ENCODE data around the gene SEMA6D.

Gene SEMA6D

DNA sequence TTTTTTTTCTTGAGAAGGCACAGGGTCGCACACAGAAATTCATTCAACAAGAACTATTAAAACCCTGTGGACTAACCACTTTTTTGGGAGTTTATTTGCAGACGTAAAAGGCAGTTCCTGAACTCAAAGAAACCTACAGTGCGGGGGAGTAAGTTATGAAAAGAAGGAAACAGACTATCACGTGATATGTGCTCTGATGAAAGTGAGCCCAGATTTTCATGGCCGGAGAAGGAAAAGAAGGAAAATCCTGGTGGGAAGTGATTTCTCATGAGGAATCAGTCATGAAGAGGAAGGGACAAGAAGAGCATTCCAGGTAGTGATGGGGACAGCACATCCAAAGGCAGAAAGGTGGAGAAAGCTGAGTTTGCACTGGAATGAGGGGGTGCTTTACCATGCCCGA, 26.1 kb downstream of the SEMA6D start:
- no peak for TF ChIP-seq ZFX (IDR thresholded peaks at IDR 0.05)

DNA sequence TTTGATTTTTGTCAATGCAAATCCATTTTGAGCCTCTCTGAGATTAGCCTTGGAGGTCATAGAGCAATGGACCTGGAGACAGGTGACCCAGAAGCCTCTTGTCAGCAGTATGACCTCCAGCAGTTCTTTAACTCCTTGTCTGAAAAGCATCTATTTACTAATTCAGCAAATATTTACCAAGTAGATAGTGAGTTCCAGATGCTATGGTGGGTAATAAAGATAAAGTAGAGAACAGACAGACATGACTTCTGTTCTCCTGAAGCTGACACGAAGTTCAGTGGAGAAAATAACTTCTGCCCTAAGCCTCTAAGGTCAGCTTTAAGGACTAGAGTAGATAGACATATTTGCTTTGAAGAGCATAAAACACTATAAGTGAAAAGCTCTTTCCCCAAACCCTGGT, 26.6 kb downstream of the SEMA6D start:
- no peak for TF ChIP-seq ZFX (IDR thresholded peaks at IDR 0.05)
- TF ChIP-seq, protein P1, sequence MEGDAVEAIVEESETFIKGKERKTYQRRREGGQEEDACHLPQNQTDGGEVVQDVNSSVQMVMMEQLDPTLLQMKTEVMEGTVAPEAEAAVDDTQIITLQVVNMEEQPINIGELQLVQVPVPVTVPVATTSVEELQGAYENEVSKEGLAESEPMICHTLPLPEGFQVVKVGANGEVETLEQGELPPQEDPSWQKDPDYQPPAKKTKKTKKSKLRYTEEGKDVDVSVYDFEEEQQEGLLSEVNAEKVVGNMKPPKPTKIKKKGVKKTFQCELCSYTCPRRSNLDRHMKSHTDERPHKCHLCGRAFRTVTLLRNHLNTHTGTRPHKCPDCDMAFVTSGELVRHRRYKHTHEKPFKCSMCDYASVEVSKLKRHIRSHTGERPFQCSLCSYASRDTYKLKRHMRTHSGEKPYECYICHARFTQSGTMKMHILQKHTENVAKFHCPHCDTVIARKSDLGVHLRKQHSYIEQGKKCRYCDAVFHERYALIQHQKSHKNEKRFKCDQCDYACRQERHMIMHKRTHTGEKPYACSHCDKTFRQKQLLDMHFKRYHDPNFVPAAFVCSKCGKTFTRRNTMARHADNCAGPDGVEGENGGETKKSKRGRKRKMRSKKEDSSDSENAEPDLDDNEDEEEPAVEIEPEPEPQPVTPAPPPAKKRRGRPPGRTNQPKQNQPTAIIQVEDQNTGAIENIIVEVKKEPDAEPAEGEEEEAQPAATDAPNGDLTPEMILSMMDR (conservative IDR thresholded peaks at IDR 0.05) = no peak
- H3K27ac ChIP-seq = no peak overlapping the region

More for the DNA sequence above, 26.1 kb downstream of the SEMA6D start:
- no peak overlapping the region for H3K27ac ChIP-seq

DNA sequence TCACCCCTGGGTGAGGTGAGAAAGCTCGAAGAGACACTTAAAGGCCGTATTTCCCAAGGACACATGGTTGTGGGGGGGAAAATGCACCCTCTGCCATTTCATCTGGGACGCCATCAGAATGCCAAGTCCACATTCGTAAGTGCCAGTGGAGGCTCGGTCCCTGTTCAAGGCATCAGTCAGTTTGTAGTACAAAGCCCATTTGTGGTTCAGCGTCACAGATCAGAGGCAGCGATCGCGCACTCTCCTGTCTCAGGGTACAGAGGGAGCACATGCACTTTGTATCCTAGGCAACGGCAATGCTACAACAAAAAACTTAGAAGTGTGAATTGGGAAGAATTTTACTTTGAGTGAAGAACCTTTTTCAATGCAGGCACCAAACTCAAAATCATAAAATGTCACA, 27.2 kb downstream of the SEMA6D start:
- H3K27ac ChIP-seq = no peak overlapping the region
- TF ChIP-seq, protein P1 (conservative IDR thresholded peaks at IDR 0.05) = no peak
- no peak for TF ChIP-seq ZFX (IDR thresholded peaks at IDR 0.05)

DNA sequence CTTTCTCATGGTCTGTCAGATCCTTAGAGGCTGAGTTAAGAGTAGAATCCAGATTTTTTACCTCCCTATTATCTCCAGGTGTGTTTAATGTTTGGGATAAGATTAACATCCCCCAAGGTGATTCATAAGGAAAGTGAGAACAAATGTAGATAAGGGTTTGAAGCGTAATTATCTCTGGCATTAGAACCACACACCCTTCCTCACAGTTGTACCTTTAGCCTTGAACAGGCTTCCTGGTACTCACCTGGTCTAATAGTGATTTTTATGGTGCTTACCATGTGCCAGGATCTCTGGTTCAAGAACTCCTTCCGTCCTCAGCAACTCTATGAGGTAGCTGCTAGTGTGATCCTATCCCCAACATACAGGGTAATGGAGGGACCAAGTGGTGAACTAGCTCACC, 27.7 kb downstream of the SEMA6D start:
- no peak overlapping the region for H3K27ac ChIP-seq
- TF ChIP-seq ZFX (IDR thresholded peaks at IDR 0.05) = no peak

DNA sequence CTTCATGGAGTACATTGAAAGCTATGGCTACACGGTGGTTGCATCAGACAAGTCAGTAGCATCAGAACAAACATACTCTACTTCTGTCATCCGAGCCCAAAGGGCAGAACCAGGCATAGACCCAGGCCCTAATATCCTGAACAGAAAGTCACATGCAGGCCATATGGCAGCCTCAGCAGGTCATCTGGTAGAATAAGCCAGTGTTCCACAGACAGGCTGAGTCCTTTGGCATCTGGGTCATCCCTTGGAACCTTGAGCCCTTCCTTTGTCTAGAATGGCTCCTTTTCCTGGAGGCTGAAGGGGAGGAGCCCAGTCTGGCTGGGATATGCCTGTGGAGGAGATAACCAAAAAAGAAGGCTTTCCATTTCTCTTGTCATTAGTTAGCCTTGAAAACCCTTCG, 29.2 kb downstream of the SEMA6D start:
- no peak overlapping the region for H3K27ac ChIP-seq
- TF ChIP-seq ZFX (IDR thresholded peaks at IDR 0.05) = no peak
- TF ChIP-seq, protein P1 (conservative IDR thresholded peaks at IDR 0.05) = no peak

DNA sequence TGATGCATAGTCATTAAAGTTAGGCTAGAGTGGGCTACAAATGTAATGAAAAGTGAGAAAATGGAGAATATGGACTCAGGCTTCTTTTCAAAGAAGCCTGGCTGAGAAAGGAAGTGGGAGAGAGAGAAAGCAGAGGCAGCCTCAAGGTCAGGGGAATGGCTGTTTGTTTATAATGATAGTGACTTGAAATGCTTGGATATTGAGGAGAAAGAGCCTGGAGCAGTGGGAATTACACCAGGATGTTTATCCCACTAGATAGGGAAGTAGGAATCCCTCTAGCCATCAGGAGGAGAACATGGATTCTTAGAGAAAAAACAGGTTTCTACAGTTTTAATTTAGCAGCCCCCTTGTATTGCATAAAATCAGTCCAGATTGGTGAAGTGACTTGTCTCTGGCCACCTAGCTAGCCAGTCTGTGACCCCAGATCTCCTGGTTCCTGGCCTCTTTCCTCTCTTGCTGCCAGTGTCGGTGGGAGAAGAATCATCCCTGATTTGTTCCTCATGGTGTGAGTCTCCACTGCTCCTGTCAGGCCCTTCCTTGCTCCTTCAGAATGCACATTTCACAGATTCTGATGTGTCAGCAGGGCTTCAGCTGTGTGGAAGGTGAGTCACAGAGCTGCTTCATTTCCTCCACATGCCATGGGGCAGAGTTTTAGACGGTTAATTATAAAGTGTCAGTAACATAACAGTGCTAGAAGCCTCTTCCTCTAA, 32.9 kb downstream of the SEMA6D start:
- TF ChIP-seq, protein P1 (conservative IDR thresholded peaks at IDR 0.05) = no peak
- TF ChIP-seq ZFX (IDR thresholded peaks at IDR 0.05) = no peak
- H3K27ac ChIP-seq = no peak overlapping the region

DNA sequence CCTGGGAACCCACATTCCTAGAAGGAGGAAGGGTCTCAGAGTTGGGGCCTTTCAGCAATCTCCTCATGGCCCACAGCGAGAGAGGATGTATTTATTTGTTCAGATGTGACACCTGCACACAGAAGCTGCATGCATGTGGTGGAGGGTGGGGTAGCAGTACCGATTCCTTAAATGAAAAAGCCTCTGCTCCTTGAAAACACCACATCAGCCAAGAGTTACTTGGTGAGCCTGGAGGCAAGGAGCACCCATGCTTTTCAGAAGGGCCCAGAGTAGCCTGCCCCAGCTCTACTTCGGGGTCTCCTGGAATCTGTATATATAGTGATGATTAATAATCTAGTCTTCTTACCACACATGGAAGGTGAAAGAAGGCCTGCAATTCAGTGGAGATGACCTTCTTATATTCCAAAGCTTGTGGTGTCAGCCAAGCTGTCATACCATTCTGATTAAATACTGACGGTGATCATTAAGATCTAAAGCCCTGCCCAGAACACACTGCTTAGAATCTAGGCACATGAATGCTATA, 33.5 kb downstream of the SEMA6D start:
- no peak overlapping the region for H3K27ac ChIP-seq
- no peak for TF ChIP-seq ZFX (IDR thresholded peaks at IDR 0.05)
- TF ChIP-seq, protein P1 (conservative IDR thresholded peaks at IDR 0.05) = no peak

DNA sequence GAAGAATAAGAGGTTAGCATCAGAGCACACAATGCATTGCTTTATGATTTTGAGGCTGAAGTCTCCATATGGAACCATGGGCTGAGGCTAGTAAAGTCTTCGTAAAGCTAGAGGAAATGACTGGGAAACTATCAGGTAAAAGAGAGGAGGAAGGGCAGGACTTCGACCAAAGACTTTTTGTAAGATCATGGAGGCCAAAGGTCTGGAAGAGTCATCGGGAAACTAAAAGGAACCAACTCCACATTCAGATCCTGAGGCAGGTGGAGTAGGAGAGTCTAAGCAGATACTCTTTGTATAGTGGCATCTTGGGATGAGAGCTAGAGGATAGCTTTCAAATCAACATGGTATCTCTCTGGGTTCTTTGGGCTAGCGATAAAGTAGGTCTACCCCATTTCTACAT, 36.3 kb downstream of the SEMA6D start:
- no peak overlapping the region for H3K27ac ChIP-seq
- TF ChIP-seq, protein P1 (conservative IDR thresholded peaks at IDR 0.05) = no peak
- TF ChIP-seq ZFX (IDR thresholded peaks at IDR 0.05) = no peak

Measured in C4-2B (cell line).